PC-3 (cell line): ENCODE results near the gene PITPNM3. TPM values are rescaled to one million over a fixed set of nuclear protein-coding genes. Genes with fewer than 3 reads are reported as not detected.

Experiments
- ATAC-seq: fragments of 200-7000 bp; cut with Tn5 transposase; 2 replicates; pipeline ENCODE4 v1.9.1; 2020; ENCODE audit warnings: mild to moderate bottlenecking, moderate library complexity
- BruUV-seq: library from RNA; stranded (reverse); fragments of 400-500 nt; replicated peaks from 2 replicates; lab custom pipeline; 2021; lab: Mats Ljungman, UMichigan
- CTCF ChIA-PET: fragments of 300-600 bp; sonication (Branson Sonifier 250); formaldehyde crosslinking; loops from one replicate; lab custom pipeline; 2022; ENCODE audit warnings: antibody characterized with exemption; lab: Charles Lee
- POLR2A ChIA-PET: fragments of 300-600 bp; sonication (Branson Sonifier 250); formaldehyde crosslinking; loops from one replicate; lab custom pipeline; 2022; ENCODE audit warnings: antibody characterized with exemption; ENCODE audit not compliant: unreplicated experiment; lab: Charles Lee
- DNase-seq: peaks from one replicate; pipeline ENCODE4 v3.0.0-alpha.2; 2015
- H2AFZ ChIP-seq: fragments of 300-600 bp; sonication (generic); 2 replicates; pipeline ENCODE4 v1.6.0; 2016; ENCODE audit warnings: antibody characterized with exemption, low read length
- H3F3A ChIP-seq: fragments of 300-600 bp; sonication (generic); one replicate; pipeline ENCODE4 v1.6.0; 2017; ENCODE audit warnings: antibody characterized with exemption, low read length, control low read depth, mild to moderate bottlenecking; ENCODE audit not compliant: unreplicated experiment
- H3K27ac ChIP-seq: fragments of 300-600 bp; sonication (generic); 2 replicates; pipeline ENCODE4 v1.5.1; 2016; ENCODE audit warnings: mild to moderate bottlenecking, low read length
- H3K27me3 ChIP-seq: fragments of 300-600 bp; sonication (generic); 2 replicates; pipeline ENCODE4 v1.6.1; 2016; ENCODE audit warnings: low read length, mixed read lengths
- H3K36me3 ChIP-seq: fragments of 300-600 bp; sonication (generic); 2 replicates; pipeline ENCODE4 v1.6.1; 2016; ENCODE audit warnings: low read depth, mixed run types, low read length, mixed read lengths
- H3K4me1 ChIP-seq: fragments of 300-600 bp; sonication (generic); 2 replicates; pipeline ENCODE4 v1.5.1; 2016; ENCODE audit warnings: low read length; ENCODE audit not compliant: insufficient read depth
- H3K4me2 ChIP-seq: fragments of 300-600 bp; sonication (generic); 2 replicates; pipeline ENCODE4 v1.6.0; 2016; ENCODE audit warnings: low read length
- H3K4me3 ChIP-seq: fragments of 300-600 bp; sonication (generic); 2 replicates; pipeline ENCODE4 v1.5.1; 2016; ENCODE audit warnings: mild to moderate bottlenecking, low read length, mixed read lengths
- H3K79me2 ChIP-seq: fragments of 300-600 bp; sonication (generic); 2 replicates; pipeline ENCODE4 v1.6.1; 2017; ENCODE audit warnings: low read length, mixed read lengths
- H3K9ac ChIP-seq: fragments of 300-600 bp; sonication (generic); 2 replicates; pipeline ENCODE4 v1.6.0; 2016; ENCODE audit warnings: mild to moderate bottlenecking, low read length
- H3K9me2 ChIP-seq: fragments of 300-600 bp; sonication (generic); replicated peaks from 2 replicates; pipeline ENCODE4 v1.6.1; 2016; ENCODE audit warnings: mixed run types, low read length, mixed read lengths
- H3K9me3 ChIP-seq: fragments of 300-600 bp; sonication (generic); 2 replicates; pipeline ENCODE4 v1.6.1; 2016; ENCODE audit warnings: low read length, mixed read lengths
- H4K20me1 ChIP-seq: fragments of 300-600 bp; sonication (generic); 2 replicates; pipeline ENCODE4 v1.6.1; 2016; ENCODE audit warnings: low read length, mixed read lengths
- EZH2 ChIP-seq: fragments of 300-600 bp; sonication (generic); IDR thresholded peaks from one replicate; pipeline ENCODE4 v1.6.1; 2017; ENCODE audit warnings: antibody characterized with exemption, mild to moderate bottlenecking, low read length; ENCODE audit not compliant: unreplicated experiment
- EZH2phosphoT487 ChIP-seq: fragments of 300-600 bp; sonication (generic); IDR thresholded peaks from 2 replicates; pipeline ENCODE4 v1.6.1; 2018; ENCODE audit warnings: mild to moderate bottlenecking, antibody characterized with exemption, low read length, borderline replicate concordance
- intact Hi-C: fragments of 100-400 bp; cut with micrococcal nuclease; formaldehyde crosslinking; loops from 2 replicates; pipeline ENCODE4 v1.9.0; 2023
- total RNA-seq: library from RNA; depleted of rRNA; stranded (reverse); fragments of >200 nt; gene quantifications from 2 replicates; pipeline ENCODE4 v1.2.3, GENCODE V29; 2014
- TF ChIP-seq, protein P1 (sequence below): fragments of 300-600 bp; sonication (generic); conservative IDR thresholded peaks from 2 replicates; pipeline ENCODE4 v1.5.1; 2017; ENCODE audit warnings: antibody characterized with exemption, low read depth, mild to moderate bottlenecking, low read length

Gene PITPNM3
- total RNA-seq, 1 experiment from 2014 or later: 7.1 TPM

DNA sequence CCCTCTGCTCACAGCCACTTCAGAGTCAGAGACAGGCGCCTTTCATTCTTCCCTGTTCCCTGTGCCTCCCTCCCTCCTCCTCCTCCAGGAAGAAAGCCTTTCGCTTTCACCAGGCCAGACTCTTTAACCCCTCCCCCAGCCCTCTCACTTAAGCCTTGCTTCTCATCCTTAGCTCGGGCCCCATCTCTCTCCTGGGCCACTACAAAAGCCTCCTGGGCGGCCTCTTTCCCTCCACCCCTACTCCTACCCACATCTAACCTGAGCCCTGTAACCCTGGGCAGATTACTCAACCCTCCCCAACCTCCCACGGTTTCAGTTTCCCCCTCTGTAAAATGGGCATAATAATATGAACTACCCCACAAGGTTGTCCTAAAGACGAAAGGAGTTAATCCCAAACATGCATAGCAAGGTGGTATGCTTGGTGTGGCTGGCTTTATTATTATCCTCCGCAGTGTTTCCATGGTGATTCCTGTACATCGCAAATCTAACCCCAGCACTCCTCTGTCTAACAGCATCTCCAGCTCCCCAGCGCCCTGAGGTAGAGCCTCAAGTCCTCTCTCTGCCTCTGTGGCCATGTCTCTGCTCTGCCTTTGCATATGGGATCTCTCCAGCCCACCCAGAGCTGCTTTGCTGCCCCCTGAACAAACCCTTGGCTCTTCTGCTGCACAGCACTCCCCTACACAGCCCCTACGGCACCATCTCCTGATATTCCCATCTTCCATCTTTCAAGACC, 94.4 kb downstream of the PITPNM3 start:
- H3K9me2 ChIP-seq: no peaks in the 10 kb centered on the region
- H3F3A ChIP-seq: no peaks in the 10 kb centered on the region
- POLR2A ChIA-PET: no interaction called here
- intact Hi-C loops: no loop called here
- H3K4me3 ChIP-seq: no peak overlapping the region
- no TSS peak for BruUV-seq
- no peak overlapping the region for H3K9ac ChIP-seq
- TF ChIP-seq, protein P1, sequence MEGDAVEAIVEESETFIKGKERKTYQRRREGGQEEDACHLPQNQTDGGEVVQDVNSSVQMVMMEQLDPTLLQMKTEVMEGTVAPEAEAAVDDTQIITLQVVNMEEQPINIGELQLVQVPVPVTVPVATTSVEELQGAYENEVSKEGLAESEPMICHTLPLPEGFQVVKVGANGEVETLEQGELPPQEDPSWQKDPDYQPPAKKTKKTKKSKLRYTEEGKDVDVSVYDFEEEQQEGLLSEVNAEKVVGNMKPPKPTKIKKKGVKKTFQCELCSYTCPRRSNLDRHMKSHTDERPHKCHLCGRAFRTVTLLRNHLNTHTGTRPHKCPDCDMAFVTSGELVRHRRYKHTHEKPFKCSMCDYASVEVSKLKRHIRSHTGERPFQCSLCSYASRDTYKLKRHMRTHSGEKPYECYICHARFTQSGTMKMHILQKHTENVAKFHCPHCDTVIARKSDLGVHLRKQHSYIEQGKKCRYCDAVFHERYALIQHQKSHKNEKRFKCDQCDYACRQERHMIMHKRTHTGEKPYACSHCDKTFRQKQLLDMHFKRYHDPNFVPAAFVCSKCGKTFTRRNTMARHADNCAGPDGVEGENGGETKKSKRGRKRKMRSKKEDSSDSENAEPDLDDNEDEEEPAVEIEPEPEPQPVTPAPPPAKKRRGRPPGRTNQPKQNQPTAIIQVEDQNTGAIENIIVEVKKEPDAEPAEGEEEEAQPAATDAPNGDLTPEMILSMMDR: no peak
- TF ChIP-seq EZH2phosphoT487: no peak
- TF ChIP-seq EZH2: no peak
- H2AFZ ChIP-seq: no peak overlapping the region
- no peaks in the 10 kb centered on the region for H3K36me3 ChIP-seq
- CTCF ChIA-PET: no interaction called here
- DNase-seq (no peak), ATAC-seq (no peak)
- H3K27ac ChIP-seq: no peak overlapping the region
- H3K9me3 ChIP-seq: no peaks in the 10 kb centered on the region
- H4K20me1 ChIP-seq: no peaks in the 10 kb centered on the region
- H3K79me2 ChIP-seq: no peaks in the 10 kb centered on the region
- no peak overlapping the region for H3K4me2 ChIP-seq
- H3K27me3 ChIP-seq: no peaks in the 10 kb centered on the region
- H3K4me1 ChIP-seq: peaks cover 4% of the 10 kb centered on the region

DNA sequence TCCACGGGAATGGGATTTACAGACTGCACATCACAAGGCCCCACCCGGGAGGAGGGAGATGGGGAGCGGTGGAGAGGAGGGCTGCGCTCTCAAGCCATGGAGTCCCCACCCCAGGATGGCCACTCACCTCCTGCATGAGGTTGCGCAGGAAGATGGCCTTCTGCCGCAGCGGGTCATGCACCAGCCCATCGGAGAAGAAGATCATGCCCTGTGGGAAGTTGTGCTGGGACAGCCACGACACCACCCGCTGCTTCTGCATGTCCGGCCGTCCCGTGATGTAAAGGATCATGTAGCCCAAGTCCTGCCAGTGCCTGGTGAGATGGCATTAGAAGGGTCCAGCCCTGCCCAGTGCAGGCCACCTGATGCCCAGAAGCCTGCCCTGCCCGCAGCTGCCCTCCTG, 95.1 kb downstream of the PITPNM3 start:
- DNase-seq: no peak
- POLR2A ChIA-PET: no interaction called here
- Histone ChIP-seq H3K36me3 (no peaks in the 10 kb centered on the region), H3K9me2 (no peaks in the 10 kb centered on the region), H3K4me2 (no peak overlapping the region), H3K9ac (no peak overlapping the region), H3K79me2 (no peaks in the 10 kb centered on the region), H3K9me3 (no peaks in the 10 kb centered on the region), H2AFZ (no peak overlapping the region), H3K4me1 (peaks cover 9% of the 10 kb centered on the region), H3K27me3 (no peaks in the 10 kb centered on the region), H3F3A (no peaks in the 10 kb centered on the region), H3K27ac (no peak overlapping the region), H3K4me3 (no peak overlapping the region), H4K20me1 (no peaks in the 10 kb centered on the region)
- ATAC-seq: no peak
- intact Hi-C loops: no loop called here
- BruUV-seq: no TSS peak
- CTCF ChIA-PET: no interaction called here
- TF ChIP-seq, protein P1: no peak
- TF ChIP-seq EZH2: no peak

DNA sequence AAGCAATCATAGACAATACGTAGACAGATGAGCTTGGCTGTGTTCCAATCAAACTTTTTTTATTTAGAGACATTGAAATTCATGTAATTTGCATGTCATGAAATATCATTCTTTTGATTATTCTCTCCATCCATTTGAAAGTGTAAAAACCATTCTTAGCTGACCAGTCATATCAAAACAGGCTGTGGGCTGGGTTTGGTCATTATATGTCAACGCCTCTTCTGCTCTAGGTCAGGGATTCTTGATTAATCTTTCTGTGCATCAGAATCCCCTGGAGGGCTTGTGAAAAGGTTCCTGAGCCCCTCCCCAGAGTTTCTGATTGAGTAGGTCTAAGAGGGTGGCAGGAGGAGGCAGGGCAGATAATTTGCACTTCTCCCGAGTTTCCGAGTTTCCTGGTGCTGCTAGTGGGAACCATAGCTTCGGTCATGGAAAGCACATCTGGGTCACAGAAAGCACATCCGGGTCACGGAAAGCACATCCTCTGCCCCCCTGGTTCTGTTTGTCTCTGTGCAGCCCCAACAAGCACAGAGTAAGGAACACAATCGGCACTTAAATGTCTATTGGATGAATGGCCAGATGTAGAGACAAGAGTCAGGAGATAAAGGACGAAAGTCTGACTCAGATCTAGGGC, 95.7 kb downstream of the PITPNM3 start:
- H3K79me2 ChIP-seq: no peaks in the 10 kb centered on the region
- CTCF ChIA-PET: no interaction called here
- no peaks in the 10 kb centered on the region for H3F3A ChIP-seq
- H3K36me3 ChIP-seq: no peaks in the 10 kb centered on the region
- POLR2A ChIA-PET: no interaction called here
- no peaks in the 10 kb centered on the region for H4K20me1 ChIP-seq
- H3K27me3 ChIP-seq: no peaks in the 10 kb centered on the region
- H3K4me3 ChIP-seq: no peak overlapping the region
- intact Hi-C loops: no loop called here
- no peak overlapping the region for H2AFZ ChIP-seq
- no peaks in the 10 kb centered on the region for H3K9me2 ChIP-seq
- H3K4me1 ChIP-seq: peaks cover 9% of the 10 kb centered on the region
- no peak overlapping the region for H3K4me2 ChIP-seq
- no peak for TF ChIP-seq EZH2
- TF ChIP-seq, protein P1: no peak
- TF ChIP-seq EZH2phosphoT487: no peak
- no peaks in the 10 kb centered on the region for H3K9me3 ChIP-seq
- DNase-seq (no peak), ATAC-seq (no peak)
- no peak overlapping the region for H3K27ac ChIP-seq
- no peak overlapping the region for H3K9ac ChIP-seq
- BruUV-seq: no TSS peak
